ENCODE measurements around the gene BEST4.
"Not testable (repeated sequence)": the region's sequence is repeated elsewhere in the genome, so short reads cannot be mapped to it uniquely, and the experiment has no call there.

The BEST4 gene

DNA sequence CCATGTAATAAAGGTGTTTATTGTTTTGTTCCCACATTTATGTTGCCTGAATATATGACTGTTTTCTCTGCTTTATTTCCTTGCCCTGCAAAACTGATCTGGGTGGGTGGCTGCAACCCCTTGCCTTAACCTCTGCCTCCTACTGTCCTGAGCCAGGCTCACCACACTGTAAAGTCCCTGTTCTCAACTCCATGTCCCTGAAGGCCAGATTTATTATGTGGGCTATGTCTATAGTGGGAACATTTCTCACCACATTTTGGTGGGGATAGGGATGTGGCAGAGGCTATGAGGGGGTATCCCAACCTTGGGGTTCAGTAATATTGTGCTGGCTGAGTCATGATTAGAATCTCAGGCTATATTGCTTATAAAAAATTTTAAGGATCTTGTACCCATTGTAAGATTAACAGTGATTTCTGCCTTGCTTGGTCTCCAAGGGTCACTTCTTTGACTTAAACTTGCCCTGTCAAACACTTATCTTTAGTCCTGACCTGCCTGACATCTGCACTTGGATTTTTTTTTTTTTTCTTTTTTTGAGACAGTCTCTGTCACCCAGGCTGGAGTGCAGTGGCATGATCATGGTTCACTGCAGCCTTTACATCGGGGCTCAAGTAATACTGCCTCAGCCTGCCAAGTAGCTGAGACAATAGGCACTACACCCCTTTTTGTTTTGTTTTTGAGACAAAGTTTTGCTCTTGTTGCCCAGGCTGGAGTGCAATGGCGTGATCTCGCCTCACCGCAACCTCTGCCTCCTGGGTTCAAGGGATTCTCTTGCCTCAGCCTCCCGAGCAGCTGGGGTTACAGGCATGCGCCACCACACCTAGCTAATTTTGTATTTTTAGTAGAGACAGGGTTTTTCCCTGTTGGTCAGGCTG lies 9.0 kb downstream of the BEST4 start:
- no peak overlapping the region for H3K4me3 ChIP-seq (ENCODE audit: low read depth, low read length)
- TF ChIP-seq, protein P1, sequence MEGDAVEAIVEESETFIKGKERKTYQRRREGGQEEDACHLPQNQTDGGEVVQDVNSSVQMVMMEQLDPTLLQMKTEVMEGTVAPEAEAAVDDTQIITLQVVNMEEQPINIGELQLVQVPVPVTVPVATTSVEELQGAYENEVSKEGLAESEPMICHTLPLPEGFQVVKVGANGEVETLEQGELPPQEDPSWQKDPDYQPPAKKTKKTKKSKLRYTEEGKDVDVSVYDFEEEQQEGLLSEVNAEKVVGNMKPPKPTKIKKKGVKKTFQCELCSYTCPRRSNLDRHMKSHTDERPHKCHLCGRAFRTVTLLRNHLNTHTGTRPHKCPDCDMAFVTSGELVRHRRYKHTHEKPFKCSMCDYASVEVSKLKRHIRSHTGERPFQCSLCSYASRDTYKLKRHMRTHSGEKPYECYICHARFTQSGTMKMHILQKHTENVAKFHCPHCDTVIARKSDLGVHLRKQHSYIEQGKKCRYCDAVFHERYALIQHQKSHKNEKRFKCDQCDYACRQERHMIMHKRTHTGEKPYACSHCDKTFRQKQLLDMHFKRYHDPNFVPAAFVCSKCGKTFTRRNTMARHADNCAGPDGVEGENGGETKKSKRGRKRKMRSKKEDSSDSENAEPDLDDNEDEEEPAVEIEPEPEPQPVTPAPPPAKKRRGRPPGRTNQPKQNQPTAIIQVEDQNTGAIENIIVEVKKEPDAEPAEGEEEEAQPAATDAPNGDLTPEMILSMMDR (IDR thresholded peaks at IDR 0.05; ENCODE audit: low read depth, low read length, missing control alignments), result no peak
- no peak for DNase-seq (ENCODE audit: low read depth)

DNA sequence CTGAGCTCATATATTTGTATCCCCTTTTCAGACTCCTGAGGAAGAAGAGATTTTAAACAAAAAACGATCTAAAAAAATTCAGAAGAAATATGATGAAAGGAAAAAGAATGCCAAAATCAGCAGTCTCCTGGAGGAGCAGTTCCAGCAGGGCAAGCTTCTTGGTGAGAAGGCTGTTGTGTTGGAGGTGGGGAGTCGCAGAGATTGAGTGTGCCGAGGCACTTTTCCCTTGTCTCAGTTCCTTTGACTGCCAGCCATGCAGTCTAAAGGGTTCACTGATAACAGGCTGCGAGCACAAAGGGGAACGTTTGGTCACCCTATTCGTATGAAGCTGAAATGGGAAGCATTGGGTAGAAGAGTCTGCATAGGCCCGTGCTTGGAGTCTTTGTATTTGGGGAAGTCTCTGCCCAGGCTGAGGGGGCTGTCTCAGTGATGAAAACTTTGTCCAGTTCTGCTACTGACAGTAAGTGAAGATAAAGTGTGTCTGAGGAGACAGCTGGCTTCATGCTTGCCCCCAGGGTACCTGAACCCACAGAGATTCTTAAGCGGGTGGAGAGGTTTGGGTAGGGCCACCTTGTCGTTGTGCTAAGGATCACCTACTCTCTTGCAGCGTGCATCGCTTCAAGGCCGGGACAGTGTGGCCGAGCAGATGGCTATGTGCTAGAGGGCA lies 9.9 kb downstream of the BEST4 start:
- DNase-seq (ENCODE audit: low read depth), result no peak
- peak overlapping the region; percentile 77 for H3K4me3 ChIP-seq (ENCODE audit: low read depth, low read length)
- TF ChIP-seq, protein P1 (IDR thresholded peaks at IDR 0.05; ENCODE audit: low read depth, low read length, missing control alignments), result no peak

DNA sequence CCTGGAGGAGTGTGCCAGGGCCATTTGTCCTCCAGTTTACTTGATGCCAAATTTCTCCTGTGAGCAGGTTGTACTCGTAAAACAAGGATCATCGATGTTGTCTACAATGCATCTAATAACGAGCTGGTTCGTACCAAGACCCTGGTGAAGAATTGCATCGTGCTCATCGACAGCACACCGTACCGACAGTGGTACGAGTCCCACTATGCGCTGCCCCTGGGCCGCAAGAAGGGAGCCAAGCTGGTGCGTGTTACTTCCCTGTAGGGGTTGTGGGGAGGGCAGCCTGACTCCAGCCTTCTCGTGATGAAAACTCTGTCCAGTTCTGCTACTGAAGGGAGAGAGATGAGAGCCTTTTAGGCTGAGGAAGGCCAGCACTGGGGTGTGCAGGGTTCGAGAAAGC lies 10.4 kb downstream of the BEST4 start:
- TF ChIP-seq, protein P1 (IDR thresholded peaks at IDR 0.05; ENCODE audit: low read depth, low read length, missing control alignments), result no peak
- H3K4me3 ChIP-seq (ENCODE audit: low read depth, low read length), result peak overlapping the region; percentile 77
- DNase-seq (ENCODE audit: low read depth), result no peak

DNA sequence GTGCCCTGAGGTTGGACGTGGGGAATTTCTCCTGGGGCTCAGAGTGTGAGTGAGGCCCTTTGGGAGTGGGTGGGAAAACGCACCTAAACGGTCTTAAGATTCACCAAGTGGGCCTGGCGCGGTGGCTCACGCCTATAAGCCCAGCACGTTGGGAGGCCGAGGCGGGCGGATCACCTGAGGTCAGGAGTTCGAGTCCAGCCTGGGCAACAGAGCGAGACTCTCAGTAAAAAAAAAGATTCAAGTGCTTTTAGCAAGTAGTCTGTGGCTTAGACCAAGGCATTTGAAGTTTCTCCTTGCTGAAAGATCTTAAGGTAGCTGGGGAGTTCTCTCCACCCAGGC lies 11.3 kb downstream of the BEST4 start:
- TF ChIP-seq, protein P1 (IDR thresholded peaks at IDR 0.05; ENCODE audit: low read depth, low read length, missing control alignments), result no peak
- H3K4me3 ChIP-seq (ENCODE audit: low read depth, low read length), result peak overlapping the region; percentile 77
- DNase-seq (ENCODE audit: low read depth), result no peak

DNA sequence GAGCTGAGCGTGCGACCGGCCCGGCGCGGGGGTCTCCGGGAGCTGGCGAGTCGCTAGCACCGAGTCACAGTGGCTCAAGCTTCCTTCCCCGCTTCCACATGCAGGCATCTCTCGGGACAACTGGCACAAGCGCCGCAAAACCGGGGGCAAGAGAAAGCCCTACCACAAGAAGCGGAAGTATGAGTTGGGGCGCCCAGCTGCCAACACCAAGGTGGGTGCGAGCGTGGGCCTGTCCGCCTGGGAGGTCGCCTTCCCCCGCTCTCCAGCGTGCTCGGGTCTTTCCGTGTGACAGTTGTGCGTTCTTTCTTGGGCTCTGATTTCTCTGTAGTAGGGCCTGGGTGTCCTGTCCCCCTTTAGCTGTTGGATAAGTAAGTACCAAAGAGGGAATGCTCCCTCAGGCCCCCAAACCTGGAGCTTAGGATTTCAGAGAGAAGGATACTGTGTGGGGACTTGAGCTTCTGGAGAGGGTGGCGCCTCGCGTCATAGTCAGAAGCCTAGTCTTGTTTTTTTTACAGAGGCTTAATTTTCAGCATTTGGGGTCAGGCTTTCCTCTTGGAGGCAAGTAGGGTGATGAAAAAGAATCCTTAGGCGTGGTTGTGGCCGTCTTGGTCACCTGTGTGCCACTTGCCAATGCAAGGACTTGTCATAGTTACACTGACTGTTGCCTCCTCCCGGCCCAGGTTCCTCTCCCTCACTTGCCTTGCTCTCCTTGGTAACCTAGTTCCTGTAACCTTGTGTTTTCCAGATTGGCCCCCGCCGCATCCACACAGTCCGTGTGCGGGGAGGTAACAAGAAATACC lies 11.8 kb downstream of the BEST4 start:
- H3K4me3 ChIP-seq (ENCODE audit: low read depth, low read length), result peak overlapping the region; percentile 77
- TF ChIP-seq, protein P1 (IDR thresholded peaks at IDR 0.05; ENCODE audit: low read depth, low read length, missing control alignments), result no peak
- no peak for DNase-seq (ENCODE audit: low read depth)

DNA sequence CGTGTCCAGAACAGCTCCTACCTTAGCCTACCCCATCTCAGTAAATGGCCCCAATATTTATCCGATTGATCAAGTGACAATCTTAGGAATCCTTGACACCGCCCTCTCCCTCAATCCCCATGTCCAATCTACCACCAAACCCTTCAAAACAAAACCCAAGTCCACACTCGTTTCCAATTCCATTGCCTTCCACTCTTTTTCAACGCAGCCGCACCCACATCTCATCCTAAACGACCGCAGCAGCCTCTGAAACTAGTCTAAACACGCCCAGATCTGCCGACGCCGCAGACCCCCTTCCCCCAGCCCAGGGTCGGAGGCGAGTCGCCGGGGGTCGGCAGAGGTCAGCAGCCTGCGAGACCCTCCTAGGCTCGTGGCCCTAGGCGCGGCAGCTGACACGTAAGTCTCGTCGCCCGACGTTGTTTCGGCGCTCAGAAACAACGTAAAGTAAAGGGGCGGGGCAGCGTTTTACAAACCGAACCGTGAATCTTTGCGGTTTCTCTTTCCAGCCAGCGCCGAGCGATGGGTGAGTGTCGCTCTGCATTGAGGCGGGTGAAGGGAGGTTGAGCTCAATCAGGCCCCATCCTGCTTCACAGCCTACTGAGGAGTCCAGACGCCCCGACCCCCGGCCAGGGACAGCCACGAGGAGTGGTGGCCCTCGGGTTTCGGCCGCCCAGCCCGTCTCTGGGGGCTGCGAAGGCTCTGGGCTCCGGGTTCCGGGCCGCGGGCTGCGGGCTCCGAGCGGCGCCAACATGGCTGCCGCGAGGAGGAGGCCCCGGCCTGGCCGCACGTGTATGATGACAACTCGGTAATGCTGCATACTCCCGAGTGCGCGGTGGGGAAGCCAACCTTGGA lies 12.7 kb downstream of the BEST4 start, which contains the start of gene RPS8:
RPS8 (plus strand) TSS at position 463 of the 852 bp plus-strand sequence; CDS start at position 520, 57 bp downstream.
- TF ChIP-seq, protein P1 (IDR thresholded peaks at IDR 0.05; ENCODE audit: low read depth, low read length, missing control alignments), result no peak
- H3K4me3 ChIP-seq (ENCODE audit: low read depth, low read length), result peak within 1 kb of the TSS; percentile 77
- DNase-seq (ENCODE audit: low read depth), result peak; percentile 83

DNA sequence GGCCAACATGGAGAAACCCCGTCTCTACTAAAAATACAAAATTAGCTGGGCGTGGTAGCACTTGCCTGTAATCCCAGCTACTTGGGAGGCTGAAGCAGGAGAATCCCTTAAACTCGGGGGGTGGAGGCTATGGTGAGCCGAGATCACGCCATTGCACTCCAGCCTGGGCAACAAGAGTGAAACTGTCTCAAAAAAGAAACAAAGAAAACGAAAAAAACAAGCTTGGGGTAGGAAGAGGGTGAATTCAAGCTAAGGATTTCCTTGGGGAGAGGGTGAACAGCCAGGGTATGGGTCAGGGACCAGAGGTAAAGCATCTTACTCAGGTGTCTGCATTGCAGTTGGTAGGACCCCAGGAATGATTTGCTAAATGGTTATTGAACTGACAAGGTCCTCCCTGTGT lies 21.5 kb downstream of the BEST4 start:
- not testable (repeated sequence) for H3K4me3 ChIP-seq (ENCODE audit: low read depth, low read length); DNase-seq (ENCODE audit: low read depth)
